HepG2 (cell line): Measurements from ENCODE around the gene VSIG8. TPM values are rescaled to one million over a fixed set of nuclear protein-coding genes. Genes with fewer than 3 reads are reported as not detected.

ENCODE experiments used
- ATAC-seq: fragments of 200-7000 bp; cut with Tn5 transposase; 3 replicates; pipeline ENCODE4 v1.9.1; 2020; ENCODE audit warnings: mild to moderate bottlenecking, moderate library complexity
- BruUV-seq: library from RNA; stranded (reverse); fragments of 400-500 nt; replicated peaks from 2 replicates; lab custom pipeline; 2021; lab: Mats Ljungman, UMichigan
- CTCF ChIA-PET: fragments of 300-600 bp; formaldehyde crosslinking; extraction: SDS; loops from one replicate; lab custom pipeline; 2021; ENCODE audit warnings: low total read pairs, inconsistent platforms, low intra/inter-chr PET ratio; lab: Yijun Ruan, JAX
- POLR2A ChIA-PET: fragments of 350-600 bp; sonication (Branson Sonifier 250); formaldehyde crosslinking; loops from one replicate; lab custom pipeline; 2020; ENCODE audit warnings: antibody characterized with exemption, inconsistent platforms; lab: Yijun Ruan, JAX
- DNase-seq: peaks from one replicate; pipeline ENCODE4 v3.0.0-alpha.2; 2015; ENCODE audit warnings: low spot score
- FAIRE-seq: peaks from 3 replicates; lab custom pipeline; 2011; peaks lifted over from hg19 to GRCh38; lab: Jason Lieb, UNC
- H2AFZ ChIP-seq: one replicate; pipeline ENCODE4 v1.6.1; 2011; ENCODE audit warnings: low read length, inconsistent platforms
- H3K27ac ChIP-seq: fragments of 300-600 bp; 3 replicates; pipeline ENCODE4 v1.8.0; 2011; ENCODE audit warnings: mixed run types, mild to moderate bottlenecking, mixed read lengths, low read length, inconsistent platforms; ENCODE audit not compliant: insufficient read depth; ENCODE audit errors: extremely low read length
- H3K27me3 ChIP-seq, 2 experiments: fragments of 200-600 bp in 1 of 2; 2 replicates in 1 of 2; 3 replicates in 1 of 2; pipeline versions ENCODE4 v1.6.0 to v1.8.0; 2011; ENCODE audit warnings: low read length in 2 of 2, mild to moderate bottlenecking in 2 of 2, moderate library complexity in 2 of 2, inconsistent platforms in 1 of 2; ENCODE audit not compliant: insufficient read depth in 2 of 2, control insufficient read depth in 1 of 2
- H3K36me3 ChIP-seq, 2 experiments: fragments of 200-600 bp in 1 of 2; replicated peaks in 1 of 2; 2 replicates in 1 of 2; 3 replicates in 1 of 2; pipeline versions ENCODE4 v1.5.1 to v1.8.0; 2011; ENCODE audit warnings: low read length in 2 of 2, inconsistent platforms in 1 of 2; ENCODE audit not compliant: insufficient read depth in 2 of 2, control insufficient read depth in 1 of 2
- H3K4me1 ChIP-seq: 2 replicates; pipeline ENCODE4 v1.5.1; 2012; ENCODE audit warnings: low read length, inconsistent platforms; ENCODE audit not compliant: insufficient read depth
- H3K4me2 ChIP-seq: 2 replicates; pipeline ENCODE4 v1.6.0; 2011; ENCODE audit warnings: low read depth, low read length, inconsistent platforms
- H3K4me3 ChIP-seq, 3 experiments: fragments of 200-600 bp in 1 of 3; sonication (generic), shearing (Covaris generic) in 1 of 3; replicated peaks in 1 of 3; 2 replicates each; pipeline ENCODE4 v1.5.1; 2011 to 2016; ENCODE audit warnings: low read length in 3 of 3, inconsistent platforms in 2 of 3, low read depth in 2 of 3, mild to moderate bottlenecking in 2 of 3, control low read depth in 1 of 3, mixed read lengths in 1 of 3; ENCODE audit not compliant: insufficient read depth in 1 of 3
- H3K79me2 ChIP-seq: one replicate; pipeline ENCODE4 v1.6.1; 2011; ENCODE audit warnings: low read length, inconsistent platforms; ENCODE audit not compliant: insufficient read depth
- H3K9ac ChIP-seq: 2 replicates; pipeline ENCODE4 v1.6.0; 2011; ENCODE audit warnings: mild to moderate bottlenecking, low read depth, low read length, inconsistent platforms; ENCODE audit not compliant: insufficient read depth
- H3K9me3 ChIP-seq: 2 replicates; pipeline ENCODE4 v1.5.1; 2012; ENCODE audit warnings: mild to moderate bottlenecking, low read length
- H4K20me1 ChIP-seq: 2 replicates; pipeline ENCODE4 v1.6.0; 2011; ENCODE audit warnings: inconsistent platforms, mild to moderate bottlenecking, low read length, moderate library complexity; ENCODE audit not compliant: insufficient read depth
- GABPB1 ChIP-seq: IDR thresholded peaks from 2 replicates; pipeline ENCODE4 v1.6.1; 2016; ENCODE audit warnings: mild to moderate bottlenecking, missing genetic modification reagents, moderate library complexity, missing compliant biosample characterization
- HDAC1 ChIP-seq: sonication (generic); formaldehyde crosslinking; IDR thresholded peaks from 2 replicates; pipeline ENCODE4 v1.5.1; 2020; ENCODE audit warnings: mild to moderate bottlenecking, missing genetic modification reagents
- KDM3A ChIP-seq: IDR thresholded peaks from 2 replicates; pipeline ENCODE4 v1.6.1; 2018; ENCODE audit warnings: low read depth, missing compliant biosample characterization
- MAFG ChIP-seq: sonication (generic); formaldehyde crosslinking; IDR thresholded peaks from 2 replicates; pipeline ENCODE4 v1.5.1; 2020; ENCODE audit warnings: mild to moderate bottlenecking, missing genetic modification reagents
- PHB2 ChIP-seq: fragments of 450-650 bp; IDR thresholded peaks from 2 replicates; pipeline ENCODE4 v1.6.1; 2018; ENCODE audit not compliant: partially characterized antibody
- POGZ ChIP-seq: sonication (generic); formaldehyde crosslinking; IDR thresholded peaks from 2 replicates; pipeline ENCODE4 v1.4.0; 2020; ENCODE audit warnings: mild to moderate bottlenecking, missing genetic modification reagents
- RFX1 ChIP-seq: fragments of 450-650 bp; IDR thresholded peaks from 2 replicates; pipeline ENCODE4 v1.6.1; 2017
- SSRP1 ChIP-seq: IDR thresholded peaks from 2 replicates; pipeline ENCODE4 v1.6.1; 2016; ENCODE audit warnings: control low read depth
- TCF12 ChIP-seq, 2 experiments: fragments of 450-650 bp in 1 of 2; sonication (generic) in 1 of 2; formaldehyde crosslinking in 1 of 2; IDR thresholded peaks; 2 replicates each; pipeline versions ENCODE4 v1.6.1 to v1.8.0; 2017 to 2022; ENCODE audit warnings: antibody characterized with exemption in 1 of 2, mild to moderate bottlenecking in 1 of 2, missing genetic modification reagents in 1 of 2, moderate library complexity in 1 of 2
- ZFP41 ChIP-seq: sonication (generic); formaldehyde crosslinking; IDR thresholded peaks from 2 replicates; pipeline ENCODE4 v1.4.0; 2020; ENCODE audit warnings: mild to moderate bottlenecking, missing genetic modification reagents, borderline replicate concordance
- ZFP82 ChIP-seq: sonication (generic); formaldehyde crosslinking; IDR thresholded peaks from 2 replicates; pipeline ENCODE4 v1.5.1; 2020; ENCODE audit warnings: mild to moderate bottlenecking, missing genetic modification reagents, borderline replicate concordance
- ZNF331 ChIP-seq: sonication (generic); formaldehyde crosslinking; IDR thresholded peaks from 2 replicates; pipeline ENCODE4 v1.4.0; 2020; ENCODE audit warnings: missing genetic modification reagents
- ZNF563 ChIP-seq: sonication (generic); formaldehyde crosslinking; IDR thresholded peaks from 2 replicates; pipeline ENCODE4 v1.8.0; 2022; ENCODE audit warnings: mild to moderate bottlenecking, moderate library complexity, missing genetic modification reagents
- WGBS: methylation state at CpG from one replicate; pipeline ENCODE4 v1.1.6; 2017; ENCODE audit warnings: low lambda C conversion rate; 5-methylcytosine and 5-hydroxymethylcytosine counted together
- in situ Hi-C: cut with HindIII; loops from 2 replicates; pipeline ENCODE4 v1.10.0; 2017; ENCODE audit warnings: low pct_unique_long_range_greater_than_20kb; ENCODE audit not compliant: extremely low pct_ligation_motif_present
- intact Hi-C: fragments of 100-400 bp; cut with micrococcal nuclease; formaldehyde crosslinking; loops from one replicate; pipeline ENCODE4 v1.10.0; 2022; ENCODE audit not compliant: unreplicated experiment
- polyA plus RNA-seq, 8 experiments: library from polyadenylated mRNA; depleted of rRNA in 3 of 8; stranded (reverse) in 7 of 8; unstranded in 1 of 8; fragments of >200 nt; fragmentation: Illumina TruSeq in 4 of 8; extraction: Trizol in 4 of 8; gene quantifications; 2 replicates each; pipeline versions ENCODE4 v1.2.1 to v1.2.3, GENCODE V29; 2011 to 2016; ENCODE audit warnings: low read depth in 4 of 8, missing spikeins in 1 of 8, mixed read lengths in 1 of 8; ENCODE audit not compliant: insufficient read depth in 1 of 8
- total RNA-seq, 5 experiments: library from RNA; depleted of rRNA; stranded (reverse); fragments of >200 nt; fragmentation: Illumina TruSeq; extraction: Trizol; gene quantifications; 2 replicates each; pipeline ENCODE4 v1.2.3, GENCODE V29; 2016; ENCODE audit warnings: low read depth in 1 of 5
- TF ChIP-seq, protein P1 (sequence below): sonication (generic); formaldehyde crosslinking; IDR thresholded peaks from 2 replicates; pipeline ENCODE4 v1.4.0; 2020; ENCODE audit warnings: missing genetic modification reagents
- TF ChIP-seq, protein P2 (sequence below): IDR thresholded peaks from 2 replicates; pipeline ENCODE4 v1.6.1; 2016; ENCODE audit warnings: low read depth

VSIG8 gene
- total and polyA plus RNA-seq, 2 of the 13 experiments (the other 11 are each of a cell fraction or from before 2014, with no cell fraction given): not detected

DNA sequence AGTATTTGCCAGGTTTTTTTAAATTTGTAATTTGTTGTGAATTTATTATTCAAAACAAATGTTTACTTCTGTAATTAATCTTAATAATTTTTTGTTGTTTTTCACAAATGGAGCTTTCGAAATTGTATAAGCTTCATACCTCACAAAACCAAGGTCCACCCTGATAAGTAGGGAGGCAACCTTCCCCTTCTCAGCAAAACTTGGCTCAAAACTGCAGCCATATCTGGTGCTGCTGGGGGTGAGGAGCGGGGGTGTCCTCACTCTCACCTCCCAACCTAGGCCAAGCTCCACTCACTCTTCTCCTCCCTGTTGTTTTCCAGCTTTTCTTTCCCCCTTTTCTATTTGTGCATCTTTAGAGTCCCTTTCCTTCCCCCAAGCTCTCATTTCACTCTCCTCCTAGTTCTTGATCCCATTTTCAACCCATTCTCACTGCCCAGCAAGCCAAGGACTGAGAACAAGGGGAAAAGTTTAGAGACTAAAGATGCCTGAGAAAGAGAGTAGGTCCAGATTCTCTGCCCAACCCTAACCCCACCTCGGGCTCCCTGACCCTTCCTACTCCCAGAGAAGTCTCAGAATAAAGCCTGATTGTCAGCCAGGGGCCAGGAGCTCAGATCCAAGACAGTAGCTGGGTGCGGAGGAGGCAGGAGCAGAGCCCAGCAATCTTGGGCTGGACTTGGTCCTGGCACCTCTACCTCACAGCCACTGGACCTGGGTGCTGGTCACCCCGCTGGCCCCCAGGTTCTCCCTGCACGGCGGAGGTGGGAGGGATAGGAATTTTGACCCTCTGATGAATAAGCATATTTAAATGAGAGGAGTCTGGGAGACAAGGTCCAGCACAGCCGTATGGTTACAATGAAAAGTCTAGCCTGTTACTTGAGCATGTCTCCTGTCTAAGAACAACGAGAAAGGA, 45.8 kb upstream of the VSIG8 start:
- H3K4me1 ChIP-seq: peaks cover 13% of the 10 kb centered on the region
- H3K79me2 ChIP-seq: no peaks in the 10 kb centered on the region
- H2AFZ ChIP-seq: no peak overlapping the region
- BruUV-seq: no TSS peak
- no peak overlapping the region for H3K4me2 ChIP-seq
- in situ Hi-C loops: no loop called here
- ChIA-PET POLR2A (no interaction called here), CTCF (no interaction called here)
- H3K36me3 ChIP-seq: no peaks in the 10 kb centered on the region
- 15% methylated on average over 9 of the region's 9 CpGs for WGBS
- intact Hi-C loops: no loop called here
- H3K9ac ChIP-seq: no peak overlapping the region
- no peaks in the 10 kb centered on the region for H4K20me1 ChIP-seq
- no peak for ATAC-seq
- H3K4me3 ChIP-seq: no peak overlapping the region
- no peak for DNase-seq
- H3K9me3 ChIP-seq: no peaks in the 10 kb centered on the region
- H3K27ac ChIP-seq: no peak overlapping the region
- FAIRE-seq: no peak
- TF ChIP-seq, protein P1, sequence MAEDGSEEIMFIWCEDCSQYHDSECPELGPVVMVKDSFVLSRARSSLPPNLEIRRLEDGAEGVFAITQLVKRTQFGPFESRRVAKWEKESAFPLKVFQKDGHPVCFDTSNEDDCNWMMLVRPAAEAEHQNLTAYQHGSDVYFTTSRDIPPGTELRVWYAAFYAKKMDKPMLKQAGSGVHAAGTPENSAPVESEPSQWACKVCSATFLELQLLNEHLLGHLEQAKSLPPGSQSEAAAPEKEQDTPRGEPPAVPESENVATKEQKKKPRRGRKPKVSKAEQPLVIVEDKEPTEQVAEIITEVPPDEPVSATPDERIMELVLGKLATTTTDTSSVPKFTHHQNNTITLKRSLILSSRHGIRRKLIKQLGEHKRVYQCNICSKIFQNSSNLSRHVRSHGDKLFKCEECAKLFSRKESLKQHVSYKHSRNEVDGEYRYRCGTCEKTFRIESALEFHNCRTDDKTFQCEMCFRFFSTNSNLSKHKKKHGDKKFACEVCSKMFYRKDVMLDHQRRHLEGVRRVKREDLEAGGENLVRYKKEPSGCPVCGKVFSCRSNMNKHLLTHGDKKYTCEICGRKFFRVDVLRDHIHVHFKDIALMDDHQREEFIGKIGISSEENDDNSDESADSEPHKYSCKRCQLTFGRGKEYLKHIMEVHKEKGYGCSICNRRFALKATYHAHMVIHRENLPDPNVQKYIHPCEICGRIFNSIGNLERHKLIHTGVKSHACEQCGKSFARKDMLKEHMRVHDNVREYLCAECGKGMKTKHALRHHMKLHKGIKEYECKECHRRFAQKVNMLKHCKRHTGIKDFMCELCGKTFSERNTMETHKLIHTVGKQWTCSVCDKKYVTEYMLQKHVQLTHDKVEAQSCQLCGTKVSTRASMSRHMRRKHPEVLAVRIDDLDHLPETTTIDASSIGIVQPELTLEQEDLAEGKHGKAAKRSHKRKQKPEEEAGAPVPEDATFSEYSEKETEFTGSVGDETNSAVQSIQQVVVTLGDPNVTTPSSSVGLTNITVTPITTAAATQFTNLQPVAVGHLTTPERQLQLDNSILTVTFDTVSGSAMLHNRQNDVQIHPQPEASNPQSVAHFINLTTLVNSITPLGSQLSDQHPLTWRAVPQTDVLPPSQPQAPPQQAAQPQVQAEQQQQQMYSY (CRISPR knock-in tag): no peak
- TF ChIP-seq MAFG (CRISPR knock-in tag) (no peak), ZFP82 (CRISPR knock-in tag) (no peak), PHB2 (no peak), HDAC1 (CRISPR knock-in tag) (no peak), KDM3A (CRISPR knock-in tag) (no peak), ZNF563 (CRISPR knock-in tag) (no peak), GABPB1 (no peak), ZFP41 (CRISPR knock-in tag) (no peak), SSRP1 (CRISPR knock-in tag) (no peak), RFX1 (no peak), ZNF331 (no peak), TCF12 (IDR thresholded peaks at IDR 0.05) (no peak), TCF12 (CRISPR knock-in tag; IDR thresholded peaks at IDR 0.05) (no peak), POGZ (CRISPR knock-in tag) (no peak)
- TF ChIP-seq, protein P2, sequence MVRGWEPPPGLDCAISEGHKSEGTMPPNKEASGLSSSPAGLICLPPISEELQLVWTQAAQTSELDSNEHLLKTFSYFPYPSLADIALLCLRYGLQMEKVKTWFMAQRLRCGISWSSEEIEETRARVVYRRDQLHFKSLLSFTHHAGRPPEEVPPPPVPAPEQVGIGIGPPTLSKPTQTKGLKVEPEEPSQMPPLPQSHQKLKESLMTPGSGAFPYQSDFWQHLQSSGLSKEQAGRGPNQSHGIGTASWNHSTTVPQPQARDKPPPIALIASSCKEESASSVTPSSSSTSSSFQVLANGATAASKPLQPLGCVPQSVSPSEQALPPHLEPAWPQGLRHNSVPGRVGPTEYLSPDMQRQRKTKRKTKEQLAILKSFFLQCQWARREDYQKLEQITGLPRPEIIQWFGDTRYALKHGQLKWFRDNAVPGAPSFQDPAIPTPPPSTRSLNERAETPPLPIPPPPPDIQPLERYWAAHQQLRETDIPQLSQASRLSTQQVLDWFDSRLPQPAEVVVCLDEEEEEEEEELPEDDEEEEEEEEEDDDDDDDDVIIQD (CRISPR knock-in tag): no peak
- peaks cover 0 to 4% of the 10 kb centered on the region in 2 experiments; a peak in 1 of 5 replicates for H3K27me3 ChIP-seq
